HG02642 (cell line): Measurements from ENCODE around the gene SNX20.
A peak's percentile ranks its signal among the peaks of the same experiment; 100 is the strongest.

Experiments used
- ATAC-seq: cut with Tn5 transposase; IDR thresholded peaks from one replicate; pipeline ENCODE4 v1.9.1; 2021; ENCODE audit warnings: mild to moderate bottlenecking; ENCODE audit not compliant: unreplicated experiment, poor library complexity

SNX20 gene

DNA sequence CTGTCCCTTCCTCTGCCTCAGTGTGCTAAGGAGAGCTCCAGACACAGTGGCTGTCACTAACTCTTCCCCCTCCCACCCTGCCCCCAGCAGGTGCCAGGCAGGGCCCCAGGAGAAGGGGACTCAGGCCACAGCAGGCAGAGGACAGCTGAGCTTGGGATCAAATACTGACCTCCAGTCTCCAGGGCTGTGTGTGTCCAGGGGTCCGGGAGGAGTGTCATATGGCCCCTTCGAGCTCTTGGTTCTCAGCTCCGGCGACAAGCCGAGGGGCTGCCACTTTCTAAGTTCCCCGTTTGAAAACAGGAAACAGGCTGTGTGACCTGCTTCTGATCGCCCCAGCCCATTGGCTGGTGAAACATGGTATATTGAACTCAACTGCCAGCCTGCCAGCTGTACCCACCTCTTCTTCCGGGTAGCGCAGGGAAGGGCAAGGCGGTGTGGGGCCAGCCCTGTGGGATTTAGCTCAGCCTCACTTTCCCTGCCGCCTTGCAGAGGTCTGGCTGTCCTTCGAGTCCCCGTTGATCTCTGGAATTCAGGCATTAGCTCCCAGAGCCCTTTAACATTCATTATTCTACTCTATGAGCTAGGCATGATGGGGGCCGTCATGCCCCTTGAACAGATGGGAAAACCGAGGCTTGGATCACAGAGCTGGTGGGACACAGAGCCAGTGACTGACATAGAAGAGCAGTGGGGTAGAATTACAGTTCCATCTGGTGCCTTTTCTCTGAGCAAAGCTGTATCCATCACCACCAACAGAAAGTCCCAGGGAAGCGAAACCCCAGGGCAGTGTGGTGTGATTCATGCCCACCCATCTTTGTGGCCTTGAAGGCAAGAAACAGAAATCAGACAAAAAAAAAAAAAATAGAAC is at the start of gene SNX20:
SNX20 (minus strand) TSS at position 292 of the 865 bp plus-strand sequence. CDS start 3,786 bp downstream, outside the sequence.
- peak; percentile 63 for ATAC-seq

GRCh38 chr16:50724306-50724705 is 43.2 kb upstream of the SNX20 start:
- ATAC-seq = no peak

DNA sequence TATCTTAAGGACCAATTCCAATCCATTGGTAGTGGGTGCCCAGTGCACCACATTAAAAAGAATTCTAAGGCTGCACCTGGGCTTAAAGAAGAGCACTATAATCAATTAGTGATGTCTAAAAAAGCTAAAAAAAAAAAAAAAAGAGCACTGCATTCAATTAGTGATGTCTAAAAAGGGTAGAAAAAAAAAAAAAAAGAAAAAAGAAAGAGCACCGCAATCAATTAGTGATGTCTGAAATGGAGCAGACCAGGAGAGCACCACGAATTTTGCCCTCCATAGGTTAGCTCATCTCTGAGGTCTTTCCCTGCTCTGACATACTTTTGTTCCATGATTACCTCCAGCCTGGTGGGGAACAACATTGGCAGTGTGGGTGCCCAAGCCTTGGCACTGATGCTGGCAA is 41.8 kb upstream of the SNX20 start:
- ATAC-seq = no peak

GRCh38 chr16:50722405-50722737 is 41.3 kb upstream of the SNX20 start:
- no peak for ATAC-seq

- ATAC-seq = no peak
These were observed 40.7 kb upstream of the SNX20 start for GRCh38 chr16:50721549-50722404.

DNA sequence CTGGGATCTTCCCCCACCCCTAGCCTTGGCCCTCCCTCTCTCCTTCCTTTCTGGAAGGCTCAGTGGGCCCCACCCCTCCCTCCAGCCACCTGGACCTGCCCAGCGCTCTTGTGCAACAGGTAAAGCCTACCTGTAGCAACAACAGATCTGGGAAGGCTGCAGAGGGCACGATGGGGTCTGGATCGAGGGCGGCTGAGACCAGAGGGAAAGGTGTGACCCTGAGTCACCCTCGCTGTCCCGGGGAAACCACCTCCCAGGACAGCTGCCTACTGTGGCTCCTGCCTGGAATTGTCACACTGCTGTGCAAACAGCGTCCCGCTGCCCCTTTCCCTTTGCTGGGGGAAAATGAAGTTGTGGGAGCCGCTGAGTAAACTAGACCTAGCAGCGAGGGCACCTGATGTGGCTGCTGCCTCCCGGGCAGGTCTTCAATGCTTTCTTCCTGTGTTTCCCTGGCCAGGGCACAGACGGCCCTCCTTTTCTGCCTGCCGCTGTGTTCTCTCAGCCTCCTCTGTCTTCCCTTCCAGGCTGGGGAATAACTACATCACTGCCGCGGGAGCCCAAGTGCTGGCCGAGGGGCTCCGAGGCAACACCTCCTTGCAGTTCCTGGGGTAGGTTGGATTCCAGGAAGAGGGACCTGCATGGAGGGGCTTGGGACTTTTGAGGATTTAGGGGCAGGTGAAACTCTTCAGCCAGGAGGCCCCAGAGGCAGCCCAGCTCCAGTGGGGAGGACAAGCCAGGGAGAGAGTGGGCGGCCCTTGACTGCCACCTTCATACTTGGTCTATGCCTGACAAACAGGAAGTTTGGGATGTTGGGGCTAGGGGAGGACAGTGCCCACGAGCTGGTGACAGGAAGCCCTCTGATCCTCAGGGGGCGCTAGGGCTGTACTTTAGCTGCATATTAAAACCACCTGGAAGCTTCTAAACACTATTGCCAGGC is 38.6 kb upstream of the SNX20 start:
- no peak for ATAC-seq

- no peak for ATAC-seq
These were observed 37.8 kb upstream of the SNX20 start for GRCh38 chr16:50718761-50719400.

- no peak for ATAC-seq
These were observed 37.1 kb upstream of the SNX20 start for GRCh38 chr16:50718061-50718760.

DNA sequence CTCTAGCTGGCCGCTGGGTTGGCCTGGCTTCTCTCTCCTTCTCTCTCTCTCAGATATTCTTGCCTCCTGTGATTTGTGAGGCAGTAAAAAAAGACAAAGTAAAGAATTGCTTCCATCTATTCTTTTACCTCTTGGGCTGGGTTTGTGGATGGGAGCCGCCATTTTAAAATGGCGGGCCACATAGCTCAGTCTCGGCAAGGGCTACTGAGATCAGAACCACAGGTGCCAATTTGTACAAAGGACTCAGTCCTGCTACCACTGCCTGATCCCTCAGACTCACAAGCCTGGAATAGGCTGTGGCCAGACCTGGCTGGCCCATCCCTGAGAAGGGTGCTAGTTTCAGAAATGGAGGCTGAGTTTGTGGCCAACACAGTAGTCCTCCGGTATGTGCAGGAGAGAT is 36.4 kb upstream of the SNX20 start:
- no peak for ATAC-seq

GRCh38 chr16:50717091-50717490 is 36.0 kb upstream of the SNX20 start:
- no peak for ATAC-seq

DNA sequence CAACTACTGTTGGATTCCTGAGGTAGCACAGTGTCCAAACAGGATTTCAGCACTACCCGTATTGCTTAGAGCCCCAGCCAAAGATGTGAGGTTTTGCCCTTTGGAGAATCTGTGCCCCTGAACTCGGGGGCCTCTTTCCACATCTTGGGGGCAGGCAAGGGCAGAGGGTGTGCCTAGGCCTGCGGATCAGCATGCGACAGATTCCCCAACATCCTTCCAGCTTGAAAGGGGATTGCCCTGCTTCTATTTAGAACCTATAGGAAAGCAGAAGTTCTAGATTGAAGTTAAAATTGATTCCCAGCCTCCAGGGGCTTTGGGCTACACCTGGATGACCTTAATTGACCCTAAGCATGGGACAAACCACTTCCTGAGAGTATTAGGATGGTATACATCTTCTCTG is 31.8 kb upstream of the SNX20 start:
- no peak for ATAC-seq

DNA sequence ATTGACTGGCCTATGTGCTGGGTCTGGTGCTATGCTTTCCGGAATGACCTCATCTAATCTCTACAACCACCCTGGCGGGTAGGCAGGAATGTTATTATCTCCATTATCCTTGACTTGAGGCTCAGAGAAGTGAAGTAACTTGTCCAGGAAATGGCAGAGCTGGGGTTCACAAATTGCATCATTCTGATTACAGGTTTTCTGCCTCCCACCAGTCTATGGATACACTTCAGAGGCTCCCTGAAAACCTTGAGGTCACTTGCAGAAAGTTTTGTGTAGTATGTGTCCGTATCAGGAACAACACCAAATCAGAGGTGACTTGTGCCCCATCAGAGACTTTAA is 31.4 kb upstream of the SNX20 start:
- ATAC-seq = no peak

GRCh38 chr16:50711862-50712559 is 30.9 kb upstream of the SNX20 start:
- ATAC-seq = no peak

DNA sequence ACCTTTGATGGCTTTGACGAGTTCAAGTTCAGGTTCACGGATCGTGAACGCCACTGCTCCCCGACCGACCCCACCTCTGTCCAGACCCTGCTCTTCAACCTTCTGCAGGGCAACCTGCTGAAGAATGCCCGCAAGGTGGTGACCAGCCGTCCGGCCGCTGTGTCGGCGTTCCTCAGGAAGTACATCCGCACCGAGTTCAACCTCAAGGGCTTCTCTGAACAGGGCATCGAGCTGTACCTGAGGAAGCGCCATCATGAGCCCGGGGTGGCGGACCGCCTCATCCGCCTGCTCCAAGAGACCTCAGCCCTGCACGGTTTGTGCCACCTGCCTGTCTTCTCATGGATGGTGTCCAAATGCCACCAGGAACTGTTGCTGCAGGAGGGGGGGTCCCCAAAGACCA is 29.9 kb upstream of the SNX20 start:
- ATAC-seq = no peak

DNA sequence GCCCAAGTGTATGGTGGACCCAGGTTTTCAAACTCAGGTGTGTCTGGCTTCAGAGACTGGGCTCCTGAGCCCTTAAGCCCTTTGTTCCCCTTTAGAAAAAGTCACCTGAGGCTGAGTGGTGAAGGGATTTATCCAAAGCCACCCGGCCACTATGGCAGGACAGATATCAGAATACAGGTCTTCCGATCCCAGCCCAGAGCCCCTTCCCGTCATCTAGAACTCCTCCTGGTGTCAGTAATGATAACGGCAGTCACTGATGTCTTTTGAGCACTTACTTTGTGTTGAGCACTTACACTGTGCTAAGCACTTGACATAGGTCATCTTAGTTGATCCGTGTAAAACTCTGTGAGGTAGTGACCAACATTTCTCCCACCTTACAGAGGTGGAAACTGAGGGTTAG is 28.9 kb upstream of the SNX20 start:
- no peak for ATAC-seq

- ATAC-seq = no peak
These were observed 28.1 kb upstream of the SNX20 start for GRCh38 chr16:50709061-50709684.

DNA sequence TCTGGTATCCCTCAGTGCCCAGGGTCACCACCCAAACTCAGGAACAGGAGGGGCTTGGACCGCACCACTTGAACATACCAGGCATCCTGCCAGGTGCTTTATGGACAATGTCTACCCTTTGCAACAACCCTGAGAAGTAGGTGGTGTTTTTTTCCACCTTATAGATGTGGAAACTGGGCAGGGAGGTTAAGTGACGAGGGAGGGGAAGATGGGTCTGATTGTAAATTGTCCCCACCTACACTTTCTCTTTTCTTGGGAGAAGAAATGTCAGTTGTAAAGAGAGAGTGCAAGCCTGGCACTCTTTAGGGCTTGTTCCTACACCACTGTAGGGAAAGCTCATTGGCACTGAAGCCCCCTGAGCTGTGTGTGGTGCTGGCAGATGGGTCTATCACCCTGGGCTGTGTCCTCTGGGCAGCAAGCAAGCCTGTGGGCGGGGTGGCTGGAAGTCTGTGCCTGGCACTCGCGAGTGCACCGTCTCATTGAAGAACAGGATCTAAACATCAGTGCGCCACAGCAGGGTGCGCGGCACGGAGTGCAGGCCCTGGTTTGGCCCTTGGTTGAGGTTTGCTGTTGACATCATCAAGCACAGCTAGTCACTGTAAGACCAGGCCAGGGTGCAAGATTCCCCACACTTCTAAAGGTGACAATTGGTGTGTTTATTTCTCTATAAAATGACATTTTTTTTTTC is 27.4 kb upstream of the SNX20 start:
- no peak for ATAC-seq

DNA sequence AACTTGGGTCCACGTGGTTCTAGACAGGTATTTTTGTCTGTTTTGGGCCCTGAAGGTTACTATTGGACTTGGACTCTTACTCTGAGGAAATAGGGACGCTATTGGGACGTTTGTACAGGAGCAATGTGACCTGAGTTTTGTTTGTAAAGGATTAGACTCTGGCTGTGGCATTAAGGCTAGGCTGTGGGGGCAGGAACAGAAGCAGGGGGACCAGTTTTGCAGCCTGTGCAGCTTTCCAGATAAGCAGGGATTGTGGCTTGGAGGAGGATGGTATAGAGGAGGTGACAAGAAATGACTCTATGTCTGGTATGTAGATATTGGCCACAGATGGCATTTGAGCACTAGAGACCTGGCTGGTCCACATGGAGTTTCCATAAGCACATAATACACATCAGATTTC is 25.1 kb upstream of the SNX20 start:
- no peak for ATAC-seq
